Ishikawa (cell line): ENCODE data around the gene LARP6.

Source experiments
- EGR1 ChIP-seq: IDR thresholded peaks from 2 replicates; pipeline ENCODE4 v1.6.1; 2012
- EP300 ChIP-seq: IDR thresholded peaks from 2 replicates; pipeline ENCODE4 v1.6.1; 2012; ENCODE audit warnings: borderline replicate concordance
- FOXM1 ChIP-seq: IDR thresholded peaks from 2 replicates; pipeline ENCODE4 v1.6.1; 2012; ENCODE audit warnings: low read depth, borderline replicate concordance
- MAX ChIP-seq: IDR thresholded peaks from 2 replicates; pipeline ENCODE4 v1.6.1; 2012
- RAD21 ChIP-seq: IDR thresholded peaks from 2 replicates; pipeline ENCODE4 v1.6.1; 2012; ENCODE audit warnings: low read depth
- TAF1 ChIP-seq: IDR thresholded peaks from 2 replicates; pipeline ENCODE4 v1.6.1; 2012; ENCODE audit warnings: low read depth, mild to moderate bottlenecking
- TEAD4 ChIP-seq: IDR thresholded peaks from 2 replicates; pipeline ENCODE4 v1.6.1; 2012
- USF1 ChIP-seq: IDR thresholded peaks from 2 replicates; pipeline ENCODE4 v1.6.1; 2012
- YY1 ChIP-seq: IDR thresholded peaks from 2 replicates; pipeline ENCODE4 v1.6.1; 2012; ENCODE audit warnings: low read depth

- TF ChIP-seq TEAD4 (no peak), RAD21 (no peak), YY1 (no peak), EP300 (no peak), FOXM1 (no peak), TAF1 (no peak), EGR1 (no peak), MAX (no peak), USF1 (no peak)
Measured at GRCh38 chr15:70835415-70835814, 18.5 kb downstream of the LARP6 start.
